HepG2 (cell line): Measurements from ENCODE around the gene MUC6.

Source experiments
- ASH2L ChIP-seq: fragments of 300-600, 200-600 bp; sonication (generic); IDR thresholded peaks from 2 replicates; pipeline ENCODE4 v1.7.0; 2017; ENCODE audit warnings: low read depth, mild to moderate bottlenecking, moderate library complexity, mixed read lengths, low read length; ENCODE audit not compliant: insufficient read length
- CEBPZ ChIP-seq: IDR thresholded peaks from 2 replicates; pipeline ENCODE4 v1.6.1; 2012; ENCODE audit warnings: low read length, improper control_type of control experiment
- HNF4G ChIP-seq, 2 experiments: sonication (generic) in 1 of 2; formaldehyde crosslinking in 1 of 2; IDR thresholded peaks; 2 replicates each; pipeline versions ENCODE4 v1.4.0 to v1.6.1; 2011 to 2020; ENCODE audit warnings: borderline replicate concordance in 2 of 2, low read depth in 2 of 2, mild to moderate bottlenecking in 2 of 2, low read length in 1 of 2, missing genetic modification reagents in 1 of 2, moderate library complexity in 1 of 2
- NFE2 ChIP-seq: sonication (generic); formaldehyde crosslinking; IDR thresholded peaks from 2 replicates; pipeline ENCODE4 v1.4.0; 2020; ENCODE audit warnings: missing genetic modification reagents
- ZFP1 ChIP-seq: IDR thresholded peaks from 2 replicates; pipeline ENCODE4 v1.6.1; 2016
- ZNF644 ChIP-seq: IDR thresholded peaks from 2 replicates; pipeline ENCODE4 v1.6.1; 2016; ENCODE audit warnings: low read depth
- TF ChIP-seq, protein P1 (sequence below): sonication (generic); formaldehyde crosslinking; IDR thresholded peaks from 2 replicates; pipeline ENCODE4 v1.5.0; 2020; ENCODE audit warnings: mild to moderate bottlenecking, missing genetic modification reagents, moderate library complexity

DNA sequence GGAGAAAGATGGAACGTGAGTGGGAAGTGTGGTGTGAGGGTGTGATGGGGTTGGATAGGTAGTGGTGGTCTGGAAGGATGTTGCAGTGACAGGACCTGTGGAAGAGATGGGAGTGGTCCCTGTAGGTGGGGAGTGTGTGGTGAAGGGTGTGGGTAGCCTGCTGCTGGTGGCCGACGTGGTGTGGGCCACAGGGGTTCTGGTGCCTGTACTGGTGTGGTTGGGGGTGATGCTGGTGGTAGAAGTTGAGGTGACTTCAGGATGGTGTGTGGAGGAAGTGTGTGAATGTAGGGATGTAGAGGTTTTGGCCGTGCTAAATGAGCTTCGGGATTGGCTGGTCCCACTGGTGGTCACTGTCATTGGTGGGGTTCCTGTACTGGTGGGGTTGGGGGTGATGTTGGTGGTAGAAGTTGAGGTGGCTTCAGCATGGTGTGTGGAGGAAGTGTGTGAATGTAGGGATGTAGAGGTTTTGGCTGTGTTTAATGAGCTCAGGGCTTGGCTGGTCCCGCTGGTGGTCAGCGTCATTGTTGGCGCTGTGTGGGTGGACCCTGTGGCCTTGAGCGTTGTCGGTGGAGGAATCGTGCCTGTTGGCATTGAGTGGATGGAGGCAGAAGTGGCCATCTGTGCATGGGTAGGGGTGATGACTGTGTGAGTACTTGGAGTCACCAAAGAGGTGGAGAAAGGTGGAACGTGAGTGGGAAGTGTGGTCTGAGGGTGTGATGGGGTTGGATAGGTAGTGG lies 19.1 kb downstream of the MUC6 start:
- TF ChIP-seq ASH2L, result no peak
- TF ChIP-seq NFE2 (CRISPR knock-in tag), result no peak
- no peak for TF ChIP-seq ZFP1 (CRISPR knock-in tag)
- no peak for TF ChIP-seq ZNF644 (CRISPR knock-in tag)
- TF ChIP-seq CEBPZ, result no peak
- no peak for TF ChIP-seq HNF4G (IDR thresholded peaks at IDR 0.05; ENCODE audit: borderline replicate concordance, low read depth, low read length)
- no peak for TF ChIP-seq HNF4G (CRISPR knock-in tag; IDR thresholded peaks at IDR 0.05; ENCODE audit: borderline replicate concordance, low read depth)
- TF ChIP-seq, protein P1, sequence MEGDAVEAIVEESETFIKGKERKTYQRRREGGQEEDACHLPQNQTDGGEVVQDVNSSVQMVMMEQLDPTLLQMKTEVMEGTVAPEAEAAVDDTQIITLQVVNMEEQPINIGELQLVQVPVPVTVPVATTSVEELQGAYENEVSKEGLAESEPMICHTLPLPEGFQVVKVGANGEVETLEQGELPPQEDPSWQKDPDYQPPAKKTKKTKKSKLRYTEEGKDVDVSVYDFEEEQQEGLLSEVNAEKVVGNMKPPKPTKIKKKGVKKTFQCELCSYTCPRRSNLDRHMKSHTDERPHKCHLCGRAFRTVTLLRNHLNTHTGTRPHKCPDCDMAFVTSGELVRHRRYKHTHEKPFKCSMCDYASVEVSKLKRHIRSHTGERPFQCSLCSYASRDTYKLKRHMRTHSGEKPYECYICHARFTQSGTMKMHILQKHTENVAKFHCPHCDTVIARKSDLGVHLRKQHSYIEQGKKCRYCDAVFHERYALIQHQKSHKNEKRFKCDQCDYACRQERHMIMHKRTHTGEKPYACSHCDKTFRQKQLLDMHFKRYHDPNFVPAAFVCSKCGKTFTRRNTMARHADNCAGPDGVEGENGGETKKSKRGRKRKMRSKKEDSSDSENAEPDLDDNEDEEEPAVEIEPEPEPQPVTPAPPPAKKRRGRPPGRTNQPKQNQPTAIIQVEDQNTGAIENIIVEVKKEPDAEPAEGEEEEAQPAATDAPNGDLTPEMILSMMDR (CRISPR knock-in tag), result no peak
